SH-SY5Y (cell line): Measurements from ENCODE around the gene PMF1.

Experiments
- GATA2 ChIP-seq: IDR thresholded peaks from 2 replicates; pipeline ENCODE4 v1.6.1; 2011; ENCODE audit warnings: mild to moderate bottlenecking, low read depth, low read length
- GATA3 ChIP-seq: IDR thresholded peaks from 2 replicates; pipeline ENCODE4 v1.6.1; 2011; ENCODE audit warnings: low read depth, mild to moderate bottlenecking, low read length, moderate library complexity

DNA sequence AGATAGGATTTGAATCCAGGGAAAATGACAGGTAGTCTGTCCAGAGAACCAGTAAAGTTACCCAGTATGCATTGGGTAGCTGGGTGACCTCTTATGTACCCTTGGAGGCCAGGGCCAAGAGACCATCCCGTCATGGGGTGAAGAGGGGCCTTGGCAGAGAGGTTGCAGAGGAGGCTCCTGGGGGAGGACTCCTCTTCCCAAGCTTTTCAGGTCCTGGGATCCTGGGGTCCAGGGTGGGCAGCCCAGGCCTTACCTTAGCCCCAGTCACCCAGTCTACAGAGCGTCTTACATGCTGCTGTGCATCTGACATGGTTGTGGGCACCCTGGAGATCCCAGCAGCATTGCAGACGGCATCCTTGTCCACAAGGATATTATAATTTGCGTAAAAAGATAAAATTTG lies 14.0 kb downstream of the PMF1 start:
- TF ChIP-seq GATA2 (no peak), GATA3 (no peak)
